ENCODE results near the gene MAGEA9B. TPM values are rescaled to one million over a fixed set of nuclear protein-coding genes. Genes with fewer than 3 reads are reported as not detected.
"Not testable (repeated sequence)": the region's sequence is repeated elsewhere in the genome, so short reads cannot be mapped to it uniquely, and the experiment has no call there.

MAGEA9B gene
- total RNA-seq, result not detected
- not detected for polyA plus RNA-seq (2013, experiment 1 of 2)
- polyA plus RNA-seq (2013, experiment 2 of 2), result not detected
- long read RNA-seq, experiment 1, result 0 reads
- long read RNA-seq, experiment 2, result 0 reads
- long read RNA-seq, experiment 3, result 0 reads
- long read RNA-seq, experiment 4, result 0 reads

- not testable (repeated sequence) for H3K36me3 Mint-ChIP-seq (ENCODE audit: low read depth); H3K9ac ChIP-seq (ENCODE audit: extremely low read depth, low read length, poor library complexity, severe bottlenecking); H3K4me3 Mint-ChIP-seq; H3K36me3 ChIP-seq (ENCODE audit: control insufficient read depth, insufficient read depth, low read length); H3K4me1 Mint-ChIP-seq; H3K9me3 Mint-ChIP-seq; H3K27ac ChIP-seq (ENCODE audit: low read depth, low read length); DNase-seq; H3K4me1 ChIP-seq (ENCODE audit: control insufficient read depth, insufficient read depth, low read length); H3K27ac Mint-ChIP-seq; H3K27me3 Mint-ChIP-seq (ENCODE audit: insufficient read depth); H3K9me3 ChIP-seq (ENCODE audit: control insufficient read depth, low read length); H3K27me3 ChIP-seq (ENCODE audit: control insufficient read depth, insufficient read depth, low read length, poor library complexity, severe bottlenecking); H3K4me3 ChIP-seq (ENCODE audit: low read length)
- WGBS, 2 experiments (ENCODE audit: insufficient coverage in 1 of 2, insufficient read length in 1 of 2), result no CpG with 5 or more reads among the region's 12 CpGs
Measured at GRCh38 chrX:149587359-149587758, at the start of gene MAGEA9B. TSS of gene MAGEA9B (minus strand) at chrX:149587459. CDS start at chrX:149583179, 4,280 bp downstream.

DNA sequence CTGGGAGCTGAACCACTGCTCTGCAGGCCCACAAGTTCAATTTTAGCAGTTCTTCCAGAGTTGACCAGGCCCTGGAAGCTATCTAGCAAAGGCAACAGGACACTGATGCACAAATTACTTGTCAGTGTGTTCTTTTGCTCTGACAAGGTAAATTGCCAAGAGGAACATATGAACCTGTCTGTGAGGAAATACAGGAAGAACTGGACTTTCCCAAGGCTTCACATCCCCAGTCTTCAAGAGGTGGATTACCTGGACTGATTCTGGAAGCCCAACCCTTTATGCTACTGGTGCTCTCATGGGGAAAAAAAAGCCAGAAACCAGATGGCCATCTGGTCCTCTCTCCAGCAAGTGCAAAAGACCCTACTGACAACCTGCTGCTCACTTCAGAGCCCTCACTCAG is 46.3 kb upstream of the MAGEA9B start:
- Histone ChIP-seq H3K27ac (ENCODE audit: low read depth, low read length) (no peak overlapping the region), H3K9ac (ENCODE audit: extremely low read depth, low read length, poor library complexity, severe bottlenecking) (no peak overlapping the region), H3K4me3 (ENCODE audit: low read length) (no peak overlapping the region), H3K9me3 (ENCODE audit: control insufficient read depth, low read length) (peaks cover 24% of the 10 kb centered on the region), H3K27me3 (ENCODE audit: control insufficient read depth, insufficient read depth, low read length, poor library complexity, severe bottlenecking) (no peaks in the 10 kb centered on the region), H3K36me3 (ENCODE audit: control insufficient read depth, insufficient read depth, low read length) (no peaks in the 10 kb centered on the region), H3K4me1 (ENCODE audit: control insufficient read depth, insufficient read depth, low read length) (peaks cover 5% of the 10 kb centered on the region)
- Mint-ChIP-seq H3K4me1 (peaks cover 15% of the 10 kb centered on the region), H3K9me3 (peaks cover 70% of the 10 kb centered on the region), H3K27me3 (ENCODE audit: insufficient read depth) (peaks cover 18% of the 10 kb centered on the region), H3K4me3 (no peak overlapping the region), H3K36me3 (ENCODE audit: low read depth) (peaks cover 5% of the 10 kb centered on the region), H3K27ac (no peak overlapping the region)
- no peak for DNase-seq
- no peak for TF ChIP-seq CTCF (conservative IDR thresholded peaks at IDR 0.05)

GRCh38 chrX:149631234-149632165 is 44.2 kb upstream of the MAGEA9B start, which contains the start of gene TMEM185A:
TSS of gene TMEM185A (minus strand) at chrX:149631792. CDS start at chrX:149631580, 212 bp downstream.
- Mint-ChIP-seq H3K36me3 (ENCODE audit: low read depth) (no peaks in the 10 kb centered on the region), H3K27me3 (ENCODE audit: insufficient read depth) (peaks cover 18% of the 10 kb centered on the region), H3K9me3 (peaks cover 66% of the 10 kb centered on the region), H3K27ac (peak within 1 kb of the TSS; percentile 84), H3K4me3 (peak within 1 kb of the TSS; percentile 87), H3K4me1 (peaks cover 29% of the 10 kb centered on the region)
- DNase-seq, result peak; percentile 90
- WGBS, 2 experiments (ENCODE audit: insufficient coverage in 1 of 2, insufficient read length in 1 of 2), result 2 to 3% methylated on average over 5 to 78 of the region's 102 CpGs
- no peak within 1 kb of the TSS for H3K27ac ChIP-seq (ENCODE audit: low read depth, low read length)
- no peaks in the 10 kb centered on the region for H3K36me3 ChIP-seq (ENCODE audit: control insufficient read depth, insufficient read depth, low read length)
- H3K9me3 ChIP-seq (ENCODE audit: control insufficient read depth, low read length), result peaks cover 7% of the 10 kb centered on the region
- H3K4me1 ChIP-seq (ENCODE audit: control insufficient read depth, insufficient read depth, low read length), result peaks cover 5% of the 10 kb centered on the region
- no peaks in the 10 kb centered on the region for H3K27me3 ChIP-seq (ENCODE audit: control insufficient read depth, insufficient read depth, low read length, poor library complexity, severe bottlenecking)
- no peak for TF ChIP-seq CTCF (conservative IDR thresholded peaks at IDR 0.05)
- H3K4me3 ChIP-seq (ENCODE audit: low read length), result peak within 1 kb of the TSS; percentile 96
- H3K9ac ChIP-seq (ENCODE audit: extremely low read depth, low read length, poor library complexity, severe bottlenecking), result peak within 1 kb of the TSS; percentile 72

Measured in endodermal cell (in vitro differentiated cells).